Measurements from ENCODE around the gene TRAPPC10. TPM values are rescaled to one million over a fixed set of nuclear protein-coding genes. Genes with fewer than 3 reads are reported as not detected.

Gene TRAPPC10
- polyA plus RNA-seq, 1 experiment: 31.4 TPM

DNA sequence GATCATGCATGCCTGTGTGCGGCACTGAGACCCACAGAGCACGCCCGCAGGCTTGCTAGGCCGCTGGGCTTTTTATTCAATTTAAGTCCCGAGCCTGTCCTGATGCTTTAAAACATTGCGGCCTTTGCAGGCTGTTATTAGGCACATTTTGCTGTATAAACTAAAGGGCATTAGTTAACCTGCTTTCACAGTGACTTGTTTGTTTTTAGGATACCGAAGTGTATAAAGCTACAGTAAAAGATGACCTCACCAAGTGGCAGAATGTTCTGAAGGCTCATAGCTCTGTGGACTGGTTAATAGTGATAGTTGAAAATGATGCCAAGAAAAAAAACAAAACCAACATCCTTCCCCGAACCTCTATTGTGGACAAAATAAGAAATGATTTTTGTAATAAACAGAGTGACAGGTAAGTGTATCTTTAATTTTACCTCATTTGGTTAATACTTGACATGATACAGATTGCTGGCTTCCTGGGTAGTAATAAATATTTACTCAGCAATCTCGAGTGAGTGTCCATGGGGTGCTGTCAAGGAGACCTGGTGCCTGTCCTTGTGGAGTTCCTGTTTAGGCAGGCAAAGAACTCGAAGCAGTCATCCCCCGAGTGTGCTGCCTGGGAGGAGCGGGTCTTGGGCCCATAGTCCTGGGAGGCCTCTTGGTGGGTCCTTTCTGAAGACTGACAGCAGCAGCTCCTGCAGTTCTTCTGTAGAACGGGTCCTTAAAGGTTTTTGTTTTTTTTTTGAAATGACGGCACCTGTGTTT is 40.1 kb downstream of the TRAPPC10 start:
- Histone ChIP-seq H3K36me3 (ENCODE audit: control insufficient read depth, insufficient read depth, low read length) (peaks cover 6% of the 10 kb centered on the region), H3K4me3 (ENCODE audit: low read depth, low read length) (no peak overlapping the region), H3K27me3 (ENCODE audit: control insufficient read depth, insufficient read depth, low read length) (no peaks in the 10 kb centered on the region)
- TF ChIP-seq, protein P1, sequence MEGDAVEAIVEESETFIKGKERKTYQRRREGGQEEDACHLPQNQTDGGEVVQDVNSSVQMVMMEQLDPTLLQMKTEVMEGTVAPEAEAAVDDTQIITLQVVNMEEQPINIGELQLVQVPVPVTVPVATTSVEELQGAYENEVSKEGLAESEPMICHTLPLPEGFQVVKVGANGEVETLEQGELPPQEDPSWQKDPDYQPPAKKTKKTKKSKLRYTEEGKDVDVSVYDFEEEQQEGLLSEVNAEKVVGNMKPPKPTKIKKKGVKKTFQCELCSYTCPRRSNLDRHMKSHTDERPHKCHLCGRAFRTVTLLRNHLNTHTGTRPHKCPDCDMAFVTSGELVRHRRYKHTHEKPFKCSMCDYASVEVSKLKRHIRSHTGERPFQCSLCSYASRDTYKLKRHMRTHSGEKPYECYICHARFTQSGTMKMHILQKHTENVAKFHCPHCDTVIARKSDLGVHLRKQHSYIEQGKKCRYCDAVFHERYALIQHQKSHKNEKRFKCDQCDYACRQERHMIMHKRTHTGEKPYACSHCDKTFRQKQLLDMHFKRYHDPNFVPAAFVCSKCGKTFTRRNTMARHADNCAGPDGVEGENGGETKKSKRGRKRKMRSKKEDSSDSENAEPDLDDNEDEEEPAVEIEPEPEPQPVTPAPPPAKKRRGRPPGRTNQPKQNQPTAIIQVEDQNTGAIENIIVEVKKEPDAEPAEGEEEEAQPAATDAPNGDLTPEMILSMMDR (IDR thresholded peaks at IDR 0.05; ENCODE audit: insufficient read depth, low read depth, low read length): no peak
- ChIA-PET POLR2A (no interaction called here), CTCF (interaction anchor here (0.6 to 1.2 kb wide), 2 partner anchors 9 to 41 kb away, joined by 3 read pairs; no protein-coding TSS in a partner anchor)
- DNase-seq (ENCODE audit: low read depth): no peak

DNA sequence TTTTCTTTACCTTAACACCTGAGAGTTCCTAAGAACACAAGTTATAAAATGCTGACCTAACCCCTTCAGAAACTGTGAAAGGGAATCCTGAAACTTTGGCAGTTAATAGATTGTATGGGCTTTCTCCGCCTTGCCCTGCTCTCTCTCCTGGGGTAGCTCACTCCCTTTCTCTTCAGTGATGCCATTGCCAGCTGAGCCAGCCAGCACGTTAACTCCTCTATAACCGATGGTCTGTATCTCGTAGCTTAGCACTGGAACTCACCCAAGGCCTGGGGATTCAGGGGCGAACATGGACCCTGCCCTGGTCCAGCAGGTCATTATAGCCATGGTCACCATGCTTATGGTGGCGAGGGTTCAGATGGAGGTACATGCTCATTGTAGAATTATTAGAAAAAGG is 40.7 kb downstream of the TRAPPC10 start:
- H3K4me3 ChIP-seq (ENCODE audit: low read depth, low read length): no peak overlapping the region
- H3K27me3 ChIP-seq (ENCODE audit: control insufficient read depth, insufficient read depth, low read length): no peaks in the 10 kb centered on the region
- TF ChIP-seq, protein P1 (IDR thresholded peaks at IDR 0.05; ENCODE audit: insufficient read depth, low read depth, low read length): no peak
- ChIA-PET CTCF (no interaction called here), POLR2A (no interaction called here)
- peaks cover 8% of the 10 kb centered on the region for H3K36me3 ChIP-seq (ENCODE audit: control insufficient read depth, insufficient read depth, low read length)
- no peak for DNase-seq (ENCODE audit: low read depth)

DNA sequence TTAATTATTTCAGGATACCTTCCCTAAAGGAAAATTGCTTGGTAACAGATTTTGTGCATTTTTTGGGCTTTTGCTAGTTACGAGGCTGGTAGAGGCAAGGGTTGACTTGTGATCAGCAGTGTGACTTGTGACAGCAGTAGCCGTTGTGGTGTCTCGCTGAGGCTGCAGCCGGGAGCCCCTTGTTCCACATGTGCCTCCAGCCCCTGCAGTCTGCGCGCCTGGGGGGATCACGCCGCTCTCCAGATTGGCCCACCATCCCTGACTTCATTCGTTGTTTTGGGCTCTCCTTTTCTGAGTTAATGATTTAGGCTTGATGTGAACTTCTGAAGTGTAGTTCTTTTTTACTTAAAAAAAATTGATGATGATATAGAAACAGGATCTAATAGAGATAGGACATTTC is 41.5 kb downstream of the TRAPPC10 start:
- TF ChIP-seq, protein P1 (IDR thresholded peaks at IDR 0.05; ENCODE audit: insufficient read depth, low read depth, low read length): no peak
- no peak overlapping the region for H3K4me3 ChIP-seq (ENCODE audit: low read depth, low read length)
- DNase-seq (ENCODE audit: low read depth): no peak
- ChIA-PET POLR2A (no interaction called here), CTCF (interaction anchor here (0.8 to 1.2 kb wide), 2 partner anchors 25 to 241 kb away, joined by 3 to 4 read pairs; no protein-coding TSS in a partner anchor)
- H3K36me3 ChIP-seq (ENCODE audit: control insufficient read depth, insufficient read depth, low read length): peaks cover 8% of the 10 kb centered on the region
- H3K27me3 ChIP-seq (ENCODE audit: control insufficient read depth, insufficient read depth, low read length): no peaks in the 10 kb centered on the region

DNA sequence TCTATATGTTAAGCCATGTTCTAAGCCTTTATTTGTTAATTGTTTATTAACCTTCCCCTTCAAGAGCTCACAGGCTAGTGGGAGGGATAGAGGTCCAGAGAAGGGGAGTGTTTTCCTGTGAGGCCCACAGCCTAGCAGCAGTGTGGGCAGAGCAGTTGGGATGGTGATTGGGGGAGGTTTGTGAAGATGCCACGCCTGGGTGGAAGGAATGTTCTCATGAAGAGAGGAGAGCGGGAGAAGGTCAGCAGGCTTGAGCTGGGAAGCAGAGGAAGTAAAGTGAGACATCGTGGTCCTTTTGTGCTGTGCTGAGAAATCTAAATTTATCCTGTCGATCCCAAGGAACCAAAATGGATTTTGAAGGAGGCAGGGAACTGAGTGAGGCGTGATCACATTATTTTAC is 42.6 kb downstream of the TRAPPC10 start:
- ChIA-PET CTCF (interaction anchor here (1.2 kb wide), 1 partner anchor 24 kb away, joined by 4 read pairs; no protein-coding TSS in a partner anchor), POLR2A (no interaction called here)
- DNase-seq (ENCODE audit: low read depth): peak; percentile 1
- TF ChIP-seq, protein P1 (IDR thresholded peaks at IDR 0.05; ENCODE audit: insufficient read depth, low read depth, low read length): no peak
- no peak overlapping the region for H3K4me3 ChIP-seq (ENCODE audit: low read depth, low read length)
- peaks cover 9% of the 10 kb centered on the region for H3K36me3 ChIP-seq (ENCODE audit: control insufficient read depth, insufficient read depth, low read length)
- no peaks in the 10 kb centered on the region for H3K27me3 ChIP-seq (ENCODE audit: control insufficient read depth, insufficient read depth, low read length)

DNA sequence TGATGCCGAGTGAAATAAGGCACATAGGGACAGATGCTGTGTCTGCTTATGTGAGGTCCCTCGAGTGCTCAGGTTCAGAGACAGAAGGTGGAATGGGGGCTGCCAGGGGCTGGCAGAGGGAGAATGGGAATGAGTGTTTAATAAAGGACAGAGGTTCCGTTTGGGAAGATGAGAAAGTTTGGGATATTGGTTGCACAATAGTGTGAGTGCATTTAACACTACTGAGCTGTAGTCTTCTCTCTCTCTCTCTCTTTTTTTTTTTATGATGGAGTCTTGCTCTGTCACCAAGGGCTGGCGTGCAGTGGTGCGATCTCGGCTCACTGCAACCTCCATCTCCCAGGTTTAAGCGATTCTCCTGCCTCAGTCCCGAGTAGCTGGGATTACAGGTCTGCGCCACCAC is 44.9 kb downstream of the TRAPPC10 start:
- TF ChIP-seq, protein P1 (IDR thresholded peaks at IDR 0.05; ENCODE audit: insufficient read depth, low read depth, low read length): no peak
- POLR2A ChIA-PET: no interaction called here
- Histone ChIP-seq H3K36me3 (ENCODE audit: control insufficient read depth, insufficient read depth, low read length) (peaks cover 10% of the 10 kb centered on the region), H3K4me3 (ENCODE audit: low read depth, low read length) (no peak overlapping the region), H3K27me3 (ENCODE audit: control insufficient read depth, insufficient read depth, low read length) (no peaks in the 10 kb centered on the region)
- CTCF ChIA-PET: interaction anchor here (2.8 kb wide), 1 partner anchor 17 kb away, joined by 7 read pairs; no protein-coding TSS in a partner anchor
- DNase-seq (ENCODE audit: low read depth): no peak

Measured in BJ (cell line).